ENCODE measurements around the gene NEGR1.

DNA sequence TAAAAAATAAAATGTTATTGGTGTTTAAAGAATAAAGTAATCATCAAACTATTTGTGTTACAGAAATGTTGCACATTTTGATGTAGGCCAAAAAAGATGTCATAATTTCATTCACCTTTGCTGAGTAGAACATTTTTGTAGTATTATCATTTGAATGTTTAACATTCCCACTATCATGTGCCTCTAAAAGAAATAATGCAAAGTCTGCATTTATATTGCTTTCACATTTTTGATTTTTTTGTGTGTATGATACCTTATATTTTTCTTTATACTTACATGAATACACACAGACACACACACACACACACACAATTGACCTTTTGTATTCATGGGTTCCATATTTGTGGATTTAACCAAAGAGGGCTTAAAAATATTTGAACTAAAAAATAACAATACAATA lies 657.3 kb downstream of the NEGR1 start:
- no peak for TF ChIP-seq POLR2A (IDR thresholded peaks at IDR 0.05)
- TF ChIP-seq, protein P1, sequence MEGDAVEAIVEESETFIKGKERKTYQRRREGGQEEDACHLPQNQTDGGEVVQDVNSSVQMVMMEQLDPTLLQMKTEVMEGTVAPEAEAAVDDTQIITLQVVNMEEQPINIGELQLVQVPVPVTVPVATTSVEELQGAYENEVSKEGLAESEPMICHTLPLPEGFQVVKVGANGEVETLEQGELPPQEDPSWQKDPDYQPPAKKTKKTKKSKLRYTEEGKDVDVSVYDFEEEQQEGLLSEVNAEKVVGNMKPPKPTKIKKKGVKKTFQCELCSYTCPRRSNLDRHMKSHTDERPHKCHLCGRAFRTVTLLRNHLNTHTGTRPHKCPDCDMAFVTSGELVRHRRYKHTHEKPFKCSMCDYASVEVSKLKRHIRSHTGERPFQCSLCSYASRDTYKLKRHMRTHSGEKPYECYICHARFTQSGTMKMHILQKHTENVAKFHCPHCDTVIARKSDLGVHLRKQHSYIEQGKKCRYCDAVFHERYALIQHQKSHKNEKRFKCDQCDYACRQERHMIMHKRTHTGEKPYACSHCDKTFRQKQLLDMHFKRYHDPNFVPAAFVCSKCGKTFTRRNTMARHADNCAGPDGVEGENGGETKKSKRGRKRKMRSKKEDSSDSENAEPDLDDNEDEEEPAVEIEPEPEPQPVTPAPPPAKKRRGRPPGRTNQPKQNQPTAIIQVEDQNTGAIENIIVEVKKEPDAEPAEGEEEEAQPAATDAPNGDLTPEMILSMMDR (IDR thresholded peaks at IDR 0.05): no peak

All from stomach (tissue), 4 donors.